ENCODE measurements around the gene RHAG. TPM values are rescaled to one million over a fixed set of nuclear protein-coding genes. Genes with fewer than 3 reads are reported as not detected.

The RHAG gene
- total RNA-seq, 1 experiment from 2014 or later, result not detected

DNA sequence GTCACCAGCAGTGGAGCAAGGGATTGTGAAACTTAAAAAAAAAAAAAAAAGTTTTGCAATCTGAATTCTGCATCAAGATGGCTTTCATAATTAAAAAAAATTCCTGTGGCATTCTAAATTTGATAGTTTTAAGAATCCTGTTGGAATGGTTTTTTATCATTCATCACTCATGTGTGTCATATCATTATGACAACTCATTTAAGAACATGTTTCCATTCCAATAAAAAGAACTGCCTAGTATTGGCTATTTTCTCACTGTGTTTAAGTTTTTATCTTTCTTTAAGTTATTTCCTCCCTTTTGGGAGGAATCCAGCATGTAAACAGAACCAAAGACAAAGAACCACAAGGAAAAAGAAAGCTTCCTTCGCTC, 26.2 kb upstream of the RHAG start:
- no peaks in the 10 kb centered on the region for H3K79me2 ChIP-seq (ENCODE audit: insufficient read depth, low read length)
- H3K4me3 Mint-ChIP-seq, result no peak overlapping the region
- no peak overlapping the region for H4K91ac ChIP-seq (ENCODE audit: insufficient read length, low read depth, low read length)
- peaks cover 1% of the 10 kb centered on the region; the same call in 1 of the 2 replicates for H3K4me1 ChIP-seq (ENCODE audit: insufficient read depth, low read length)
- H4K5ac ChIP-seq (ENCODE audit: insufficient read length, low read depth, low read length), result no peak overlapping the region
- no peak overlapping the region for H3K56ac ChIP-seq (ENCODE audit: insufficient read length, low read depth, low read length)
- H3K23ac ChIP-seq (ENCODE audit: insufficient read length, low read depth, low read length), result no peak overlapping the region
- no peak overlapping the region for H2BK12ac ChIP-seq (ENCODE audit: insufficient read length, low read depth, low read length)
- no peak overlapping the region for H2BK20ac ChIP-seq (ENCODE audit: low read depth, low read length, poor library complexity, severe bottlenecking)
- H3K4ac ChIP-seq (ENCODE audit: low read depth, low read length), result no peak overlapping the region
- H3K4me2 ChIP-seq (ENCODE audit: insufficient read depth, insufficient read length, low read length), result no peak overlapping the region
- no peaks in the 10 kb centered on the region for H3K9me3 ChIP-seq (ENCODE audit: control insufficient read depth, low read depth, low read length)
- H3K27ac Mint-ChIP-seq, result no peak overlapping the region
- H3K27ac ChIP-seq (ENCODE audit: insufficient read length, low read depth, low read length), result no peak overlapping the region
- no peaks in the 10 kb centered on the region for H3K9me3 Mint-ChIP-seq
- no peak for DNase-seq
- peaks cover 5 to 7% of the 10 kb centered on the region in 2 experiments for H3K4me1 Mint-ChIP-seq
- no peaks in the 10 kb centered on the region for H3K27me3 ChIP-seq (ENCODE audit: insufficient read depth, low read length)
- no CpG with 5 or more reads among the region's 1 CpG for WGBS (ENCODE audit: extremely low coverage, insufficient read length, low lambda C conversion rate)
- H3K14ac ChIP-seq (ENCODE audit: insufficient read depth, low read length), result no peak overlapping the region
- H2BK120ac ChIP-seq (ENCODE audit: low read depth, low read length, poor library complexity, severe bottlenecking), result no peak overlapping the region
- no peaks in the 10 kb centered on the region for H3K36me3 Mint-ChIP-seq (ENCODE audit: insufficient read depth in 1 of 3, low read depth in 3 of 3)
- no peaks in the 10 kb centered on the region for H4K20me1 ChIP-seq (ENCODE audit: control insufficient read depth, insufficient read depth, insufficient read length)
- no peak overlapping the region for H4K8ac ChIP-seq (replicated peaks; ENCODE audit: insufficient read length, low read depth, low read length)
- H2AFZ ChIP-seq (ENCODE audit: low read length), result no peak overlapping the region
- no peak overlapping the region for H2BK15ac ChIP-seq (ENCODE audit: low read depth, low read length)
- no peak overlapping the region for H3T11ph ChIP-seq (ENCODE audit: low read length)
- TF ChIP-seq, protein P1, sequence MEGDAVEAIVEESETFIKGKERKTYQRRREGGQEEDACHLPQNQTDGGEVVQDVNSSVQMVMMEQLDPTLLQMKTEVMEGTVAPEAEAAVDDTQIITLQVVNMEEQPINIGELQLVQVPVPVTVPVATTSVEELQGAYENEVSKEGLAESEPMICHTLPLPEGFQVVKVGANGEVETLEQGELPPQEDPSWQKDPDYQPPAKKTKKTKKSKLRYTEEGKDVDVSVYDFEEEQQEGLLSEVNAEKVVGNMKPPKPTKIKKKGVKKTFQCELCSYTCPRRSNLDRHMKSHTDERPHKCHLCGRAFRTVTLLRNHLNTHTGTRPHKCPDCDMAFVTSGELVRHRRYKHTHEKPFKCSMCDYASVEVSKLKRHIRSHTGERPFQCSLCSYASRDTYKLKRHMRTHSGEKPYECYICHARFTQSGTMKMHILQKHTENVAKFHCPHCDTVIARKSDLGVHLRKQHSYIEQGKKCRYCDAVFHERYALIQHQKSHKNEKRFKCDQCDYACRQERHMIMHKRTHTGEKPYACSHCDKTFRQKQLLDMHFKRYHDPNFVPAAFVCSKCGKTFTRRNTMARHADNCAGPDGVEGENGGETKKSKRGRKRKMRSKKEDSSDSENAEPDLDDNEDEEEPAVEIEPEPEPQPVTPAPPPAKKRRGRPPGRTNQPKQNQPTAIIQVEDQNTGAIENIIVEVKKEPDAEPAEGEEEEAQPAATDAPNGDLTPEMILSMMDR (conservative IDR thresholded peaks at IDR 0.05), result no peak
- H2AK5ac ChIP-seq (ENCODE audit: insufficient read length, low read length), result no peak overlapping the region
- no peak overlapping the region for H3K9ac ChIP-seq (ENCODE audit: extremely low read depth, insufficient read length, low read length)
- H3K23me2 ChIP-seq (ENCODE audit: insufficient read length, low read depth, low read length, poor library complexity, severe bottlenecking), result no peaks in the 10 kb centered on the region
- H3K79me1 ChIP-seq (ENCODE audit: insufficient read depth, low read depth, low read length, poor library complexity, severe bottlenecking), result no peaks in the 10 kb centered on the region
- no peak overlapping the region for H3K18ac ChIP-seq (ENCODE audit: insufficient read length, low read depth, low read length)
- no peaks in the 10 kb centered on the region for H3K27me3 Mint-ChIP-seq (ENCODE audit: low read depth)
- H2BK5ac ChIP-seq (ENCODE audit: insufficient read length, low read length), result no peak overlapping the region
